GM21576 (cell line): ENCODE measurements around the gene HMGN4.
"Not testable (repeated sequence)": the region's sequence is repeated elsewhere in the genome, so short reads cannot be mapped to it uniquely, and the experiment has no call there.

Experiments used
- ATAC-seq: cut with Tn5 transposase; IDR thresholded peaks from one replicate; pipeline ENCODE4 v1.9.1; 2021; ENCODE audit warnings: mild to moderate bottlenecking, moderate library complexity; ENCODE audit not compliant: unreplicated experiment

HMGN4 gene

DNA sequence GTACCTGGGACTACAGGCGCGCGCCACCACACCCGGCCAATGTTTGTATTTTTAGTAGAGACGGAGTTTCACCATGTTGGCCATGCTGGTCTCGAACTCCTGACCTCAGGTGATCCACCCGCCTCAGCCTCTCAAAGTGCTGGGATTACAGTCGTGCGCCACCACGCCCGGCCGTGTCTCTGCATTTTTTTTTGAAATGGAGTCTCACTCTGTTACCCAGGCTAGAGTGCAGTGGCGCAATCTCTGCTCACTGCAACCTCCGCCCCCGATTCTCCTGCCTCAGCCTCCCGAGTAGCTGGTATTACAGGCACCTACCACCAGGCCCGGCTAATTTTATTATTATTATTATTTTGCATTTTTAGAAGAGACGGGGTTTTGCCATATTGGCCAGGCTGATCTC, 9.2 kb downstream of the HMGN4 start:
- ATAC-seq, result not testable (repeated sequence)

DNA sequence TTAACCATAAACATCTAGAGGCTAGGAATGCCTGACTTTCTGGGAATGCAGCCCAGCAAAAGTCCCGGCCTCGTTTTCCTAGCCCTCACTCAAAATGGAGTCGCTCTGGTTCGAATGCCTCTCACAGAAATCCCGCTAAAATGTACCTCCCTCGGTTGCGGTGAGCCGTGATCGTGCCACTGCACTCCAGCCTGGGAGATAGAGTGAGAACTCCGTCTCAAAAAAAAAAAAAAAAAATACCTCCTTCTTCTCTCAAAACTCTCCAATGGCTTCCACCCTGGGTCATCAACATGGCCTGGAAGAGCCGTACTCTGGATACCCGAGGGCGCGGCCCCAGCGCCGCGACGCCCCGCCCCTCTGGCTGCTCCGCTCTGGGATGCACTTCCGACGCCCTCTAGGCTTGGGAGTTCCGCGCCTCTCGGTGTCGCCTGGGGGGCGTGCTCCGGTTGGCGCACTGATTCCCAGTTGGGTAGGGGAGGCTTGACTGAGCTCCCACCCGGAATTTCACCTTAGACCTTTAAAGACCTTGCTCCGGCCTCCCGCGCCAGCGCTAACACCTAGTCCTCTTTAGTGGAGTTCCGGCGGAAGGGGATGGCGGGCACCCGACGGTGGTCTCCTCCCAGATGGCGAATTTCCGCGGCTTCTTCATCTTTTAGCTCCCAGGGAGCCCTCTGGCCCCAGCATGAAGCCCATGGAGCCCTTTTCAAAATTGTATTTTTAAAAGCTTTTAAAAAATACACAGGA, 12.3 kb downstream of the HMGN4 start:
- ATAC-seq, result no peak

- ATAC-seq, result no peak
Observed at GRCh38 chr6:26552205-26552604, 14.0 kb downstream of the HMGN4 start.

- ATAC-seq, result no peak
Observed at GRCh38 chr6:26552640-26553188, 14.5 kb downstream of the HMGN4 start.

GRCh38 chr6:26553264-26553634, 15.1 kb downstream of the HMGN4 start:
- ATAC-seq, result peak; percentile 46

- ATAC-seq, result peak; percentile 32
Observed at GRCh38 chr6:26553635-26554446, 15.7 kb downstream of the HMGN4 start.

DNA sequence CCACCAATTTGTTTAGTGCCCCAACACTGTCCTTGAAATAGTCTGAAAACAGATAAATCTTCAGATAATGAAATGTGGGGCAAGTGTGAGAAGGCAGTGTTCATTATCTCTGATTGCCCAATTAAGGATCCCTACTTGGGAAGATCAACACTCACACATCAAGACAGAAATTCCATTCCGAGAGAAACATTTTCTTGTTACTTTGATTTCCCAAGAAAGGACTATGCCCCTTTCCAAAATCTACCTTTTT, 16.2 kb downstream of the HMGN4 start:
- ATAC-seq, result no peak

GRCh38 chr6:26554697-26555504, 16.7 kb downstream of the HMGN4 start:
- no peak for ATAC-seq

DNA sequence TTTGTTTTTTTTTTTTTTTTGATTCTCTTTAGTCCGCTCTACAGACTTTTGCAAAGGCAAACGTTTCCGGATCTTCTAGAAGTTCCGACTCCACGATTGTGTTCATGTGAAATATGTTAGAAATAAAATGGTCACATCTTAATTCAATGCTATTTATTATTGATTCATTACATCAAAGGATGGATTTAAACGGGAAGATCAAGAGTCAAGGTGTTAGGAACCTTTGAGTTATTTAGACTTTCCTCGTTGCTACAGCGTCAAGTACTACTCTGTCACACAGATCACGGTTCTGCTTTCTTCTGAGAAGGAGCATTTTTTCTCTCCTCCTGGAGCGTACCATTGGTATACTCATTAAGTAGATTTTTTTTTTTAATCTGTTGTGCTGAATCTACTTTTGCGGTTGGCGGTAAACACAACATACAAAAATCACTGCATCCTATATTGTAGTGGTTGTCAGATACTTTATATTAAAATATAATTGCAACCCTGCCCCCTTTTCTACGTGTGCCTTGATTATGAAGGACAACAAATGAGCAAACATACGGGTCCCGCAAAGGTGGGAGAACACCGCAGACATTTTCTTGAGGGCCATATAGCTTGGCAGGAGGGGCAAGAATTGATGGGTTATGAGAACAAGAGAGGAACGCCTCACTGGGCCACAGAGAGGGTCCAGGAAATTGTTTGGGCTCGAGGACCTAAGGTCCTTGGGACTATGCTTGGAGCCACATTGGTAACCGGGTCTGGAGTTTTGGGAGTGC, 17.5 kb downstream of the HMGN4 start:
- no peak for ATAC-seq

- ATAC-seq, result no peak
Observed at GRCh38 chr6:26556263-26557070, 18.3 kb downstream of the HMGN4 start.

GRCh38 chr6:26561533-26562466, 23.6 kb downstream of the HMGN4 start:
- no peak for ATAC-seq

DNA sequence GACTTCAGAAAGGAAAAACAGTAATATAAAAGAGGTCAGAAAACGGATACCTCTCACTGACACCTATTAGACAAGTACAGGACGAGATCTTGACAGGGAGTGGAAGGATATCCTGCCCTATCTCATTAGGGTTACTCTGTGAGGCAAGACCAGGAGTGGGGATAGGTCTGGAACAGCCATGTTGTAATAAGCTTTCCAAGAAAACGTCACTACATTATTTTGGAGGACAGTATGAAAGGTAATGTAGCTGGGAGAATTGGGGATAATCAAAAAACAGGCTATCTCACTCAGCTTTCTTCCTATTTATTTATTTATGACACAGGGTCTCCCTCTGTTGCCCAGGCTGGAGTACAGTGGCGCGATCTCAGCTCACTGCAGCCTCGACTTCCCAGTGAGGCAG, 25.3 kb downstream of the HMGN4 start:
- ATAC-seq, result no peak

DNA sequence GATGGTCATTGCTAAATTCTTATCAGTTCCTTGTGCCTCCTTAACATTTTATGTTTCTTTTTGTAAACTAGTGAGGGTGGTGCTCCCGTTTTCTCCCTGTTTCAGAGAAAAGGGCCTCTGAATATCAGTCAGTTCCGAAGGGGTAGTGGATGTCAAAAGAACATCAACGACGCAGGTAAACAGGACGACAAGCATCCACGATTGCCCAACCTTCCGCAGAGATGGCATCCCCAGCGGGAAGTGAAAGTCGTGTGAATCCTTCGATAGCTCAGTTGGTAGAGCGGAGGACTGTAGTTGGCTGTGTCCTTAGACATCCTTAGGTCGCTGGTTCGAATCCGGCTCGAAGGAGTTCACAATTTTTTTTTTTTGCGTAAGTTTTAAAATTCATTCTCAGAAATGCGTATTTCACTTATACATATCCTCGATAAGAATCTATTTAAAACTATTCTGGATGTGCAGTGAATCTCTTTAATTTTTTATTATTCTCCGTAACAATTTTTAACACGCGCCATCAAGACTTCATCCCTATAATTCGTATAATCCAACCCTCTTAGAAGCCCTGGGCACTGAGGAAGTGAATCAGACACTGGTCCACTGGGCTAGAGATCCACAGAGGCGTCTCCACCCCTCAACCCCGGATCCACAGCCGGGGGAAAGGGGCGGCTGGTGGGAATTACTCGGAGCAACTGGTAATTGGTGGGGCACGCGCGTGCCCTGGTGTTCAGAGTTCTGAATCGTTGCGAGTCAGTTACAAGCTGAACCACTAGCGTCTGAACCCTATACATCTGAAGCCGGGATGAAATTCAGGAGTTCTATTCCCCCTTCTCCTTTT, 30.7 kb downstream of the HMGN4 start:
- peak; percentile 74 for ATAC-seq

DNA sequence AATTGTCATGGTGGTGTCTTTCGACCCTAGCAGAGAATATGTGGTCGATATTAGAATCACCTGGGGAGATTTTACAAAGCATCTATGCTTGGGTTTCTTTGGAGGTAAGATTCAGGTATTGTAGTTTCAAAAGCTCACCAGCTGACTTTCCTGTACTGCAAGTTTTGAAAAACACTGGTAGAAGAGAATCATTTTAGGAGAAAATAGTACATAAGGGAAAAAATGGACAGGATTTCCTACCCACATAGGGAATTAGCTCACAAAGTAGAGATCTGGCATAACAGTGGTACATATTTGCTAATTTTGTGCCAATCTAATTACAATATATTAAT, 31.2 kb downstream of the HMGN4 start:
- no peak for ATAC-seq

GRCh38 chr6:26570027-26570809, 32.1 kb downstream of the HMGN4 start:
- no peak for ATAC-seq

- ATAC-seq, result no peak
Observed at GRCh38 chr6:26571592-26572296, 33.6 kb downstream of the HMGN4 start.

- no peak for ATAC-seq
Observed at GRCh38 chr6:26575494-26575939, 37.4 kb downstream of the HMGN4 start.
